Stimulated activated CD8-positive, alpha-beta memory T cell treated with anti-CD3 and anti-CD28 coated beads, Interleukin-4, amount 100 ng/mL, for 48 hours (primary cell): ENCODE data around the gene ITGA7.

Experiments used
- DNase-seq: peaks from one replicate; pipeline ENCODE4 v3.0.0-alpha.2; 2020

The ITGA7 gene

GRCh38 chr12:55698965-55699364 is 8.7 kb downstream of the ITGA7 start:
- no peak for DNase-seq

- DNase-seq, result no peak
These were observed 9.3 kb downstream of the ITGA7 start for GRCh38 chr12:55698241-55698955.

GRCh38 chr12:55697686-55698085 is 10.0 kb downstream of the ITGA7 start:
- DNase-seq, result no peak

- no peak for DNase-seq
These were observed 10.8 kb downstream of the ITGA7 start for GRCh38 chr12:55696796-55697462.

- DNase-seq, result no peak
These were observed 11.6 kb downstream of the ITGA7 start for GRCh38 chr12:55696141-55696540.

- DNase-seq, result no peak
These were observed 12.4 kb downstream of the ITGA7 start for GRCh38 chr12:55695349-55695748.

GRCh38 chr12:55694651-55695050 is 13.1 kb downstream of the ITGA7 start:
- DNase-seq, result no peak

- no peak for DNase-seq
These were observed 13.6 kb downstream of the ITGA7 start for GRCh38 chr12:55694188-55694515.

- no peak for DNase-seq
These were observed 14.1 kb downstream of the ITGA7 start for GRCh38 chr12:55693323-55694187.

- DNase-seq, result no peak
These were observed 14.9 kb downstream of the ITGA7 start for GRCh38 chr12:55692631-55693322.

- no peak for DNase-seq
These were observed 18.7 kb downstream of the ITGA7 start for GRCh38 chr12:55688716-55689655.

- DNase-seq, result peak; percentile 58
These were observed 20.0 kb downstream of the ITGA7 start for GRCh38 chr12:55687746-55688145.

- DNase-seq, result no peak
These were observed 21.2 kb downstream of the ITGA7 start for GRCh38 chr12:55686366-55687010.

- no peak for DNase-seq
These were observed 22.0 kb downstream of the ITGA7 start for GRCh38 chr12:55685671-55686070.

GRCh38 chr12:55684761-55685370 is 22.8 kb downstream of the ITGA7 start:
- DNase-seq, result no peak

GRCh38 chr12:55683676-55684075 is 24.0 kb downstream of the ITGA7 start:
- no peak for DNase-seq

- no peak for DNase-seq
These were observed 25.5 kb downstream of the ITGA7 start for GRCh38 chr12:55682087-55682796.

- DNase-seq, result no peak
These were observed 26.3 kb downstream of the ITGA7 start for GRCh38 chr12:55681142-55682077.

- no peak for DNase-seq
These were observed 28.0 kb downstream of the ITGA7 start for GRCh38 chr12:55679691-55680090.
